Activated naive CD8-positive, alpha-beta T cell (primary cell): Measurements from ENCODE around the gene ING3.

Experiments
- H3K27ac Mint-ChIP-seq: one replicate; pipeline ENCODE4 v1.8.0; 2021; ENCODE audit warnings: mixed read lengths
- H3K27me3 Mint-ChIP-seq: one replicate; pipeline ENCODE4 v1.8.0; 2021; ENCODE audit warnings: mixed read lengths
- H3K36me3 Mint-ChIP-seq: one replicate; pipeline ENCODE4 v1.8.0; 2021; ENCODE audit warnings: mixed read lengths
- H3K4me1 Mint-ChIP-seq: one replicate; pipeline ENCODE4 v1.8.0; 2021; ENCODE audit warnings: low read depth, mixed read lengths
- H3K4me3 Mint-ChIP-seq: one replicate; pipeline ENCODE4 v1.8.0; 2021; ENCODE audit warnings: mild to moderate bottlenecking, mixed read lengths
- H3K9me3 Mint-ChIP-seq: one replicate; pipeline ENCODE4 v1.8.0; 2021; ENCODE audit warnings: low read depth, mixed read lengths

ING3 gene

GRCh38 chr7:120991161-120991560 lies 40.6 kb downstream of the ING3 start:
- Mint-ChIP-seq H3K36me3 (no peaks in the 10 kb centered on the region), H3K9me3 (no peaks in the 10 kb centered on the region), H3K27ac (no peak overlapping the region), H3K27me3 (peaks cover 38% of the 10 kb centered on the region), H3K4me1 (peaks cover 23% of the 10 kb centered on the region), H3K4me3 (no peak overlapping the region)

- no peak overlapping the region for H3K4me3 Mint-ChIP-seq
- H3K27ac Mint-ChIP-seq: no peak overlapping the region
- no peaks in the 10 kb centered on the region for H3K9me3 Mint-ChIP-seq
- H3K4me1 Mint-ChIP-seq: peaks cover 27% of the 10 kb centered on the region
- H3K36me3 Mint-ChIP-seq: no peaks in the 10 kb centered on the region
- H3K27me3 Mint-ChIP-seq: peaks cover 34% of the 10 kb centered on the region
Measured at GRCh38 chr7:120991581-120991980, 41.0 kb downstream of the ING3 start.

- H3K36me3 Mint-ChIP-seq: no peaks in the 10 kb centered on the region
- H3K9me3 Mint-ChIP-seq: no peaks in the 10 kb centered on the region
- H3K27me3 Mint-ChIP-seq: peaks cover 30% of the 10 kb centered on the region
- peaks cover 32% of the 10 kb centered on the region for H3K4me1 Mint-ChIP-seq
- no peak overlapping the region for H3K27ac Mint-ChIP-seq
- no peak overlapping the region for H3K4me3 Mint-ChIP-seq
Measured at GRCh38 chr7:120992272-120992964, 41.8 kb downstream of the ING3 start.

GRCh38 chr7:120992965-120993494 lies 42.5 kb downstream of the ING3 start:
- Mint-ChIP-seq H3K4me1 (peaks cover 26% of the 10 kb centered on the region), H3K27ac (no peak overlapping the region), H3K27me3 (peaks cover 25% of the 10 kb centered on the region), H3K4me3 (no peak overlapping the region), H3K36me3 (no peaks in the 10 kb centered on the region), H3K9me3 (no peaks in the 10 kb centered on the region)

GRCh38 chr7:120993553-120994191 lies 43.1 kb downstream of the ING3 start:
- peaks cover 21% of the 10 kb centered on the region for H3K27me3 Mint-ChIP-seq
- no peaks in the 10 kb centered on the region for H3K36me3 Mint-ChIP-seq
- peaks cover 21% of the 10 kb centered on the region for H3K4me1 Mint-ChIP-seq
- H3K4me3 Mint-ChIP-seq: no peak overlapping the region
- no peaks in the 10 kb centered on the region for H3K9me3 Mint-ChIP-seq
- H3K27ac Mint-ChIP-seq: no peak overlapping the region

- no peaks in the 10 kb centered on the region for H3K9me3 Mint-ChIP-seq
- no peaks in the 10 kb centered on the region for H3K36me3 Mint-ChIP-seq
- no peak overlapping the region for H3K4me3 Mint-ChIP-seq
- peaks cover 17% of the 10 kb centered on the region for H3K4me1 Mint-ChIP-seq
- peaks cover 10% of the 10 kb centered on the region for H3K27me3 Mint-ChIP-seq
- no peak overlapping the region for H3K27ac Mint-ChIP-seq
Measured at GRCh38 chr7:120994512-120995410, 44.2 kb downstream of the ING3 start.

- H3K27ac Mint-ChIP-seq: no peak overlapping the region
Measured at GRCh38 chr7:120995654-120996053, 45.1 kb downstream of the ING3 start.

GRCh38 chr7:120996333-120996987 lies 45.9 kb downstream of the ING3 start:
- Mint-ChIP-seq H3K4me3 (peak overlapping the region; percentile 8), H3K4me1 (peaks cover 20% of the 10 kb centered on the region), H3K27me3 (peaks cover 3% of the 10 kb centered on the region), H3K36me3 (no peaks in the 10 kb centered on the region), H3K9me3 (no peaks in the 10 kb centered on the region), H3K27ac (no peak overlapping the region)

More at GRCh38 chr7:120995654-120996053, 45.1 kb downstream of the ING3 start:
- Mint-ChIP-seq H3K36me3 (no peaks in the 10 kb centered on the region), H3K27me3 (peaks cover 6% of the 10 kb centered on the region), H3K4me1 (peaks cover 20% of the 10 kb centered on the region), H3K9me3 (no peaks in the 10 kb centered on the region), H3K4me3 (no peak overlapping the region)

GRCh38 chr7:120996988-120997345 lies 46.4 kb downstream of the ING3 start:
- Mint-ChIP-seq H3K4me1 (peaks cover 20% of the 10 kb centered on the region), H3K36me3 (no peaks in the 10 kb centered on the region), H3K27ac (no peak overlapping the region), H3K27me3 (no peaks in the 10 kb centered on the region), H3K9me3 (no peaks in the 10 kb centered on the region), H3K4me3 (no peak overlapping the region)

GRCh38 chr7:120997882-120998474 lies 47.4 kb downstream of the ING3 start:
- Mint-ChIP-seq H3K9me3 (no peaks in the 10 kb centered on the region), H3K36me3 (no peaks in the 10 kb centered on the region), H3K4me1 (peaks cover 20% of the 10 kb centered on the region), H3K4me3 (no peak overlapping the region), H3K27me3 (no peaks in the 10 kb centered on the region), H3K27ac (no peak overlapping the region)

- Mint-ChIP-seq H3K9me3 (no peaks in the 10 kb centered on the region), H3K4me3 (no peak overlapping the region), H3K27ac (no peak overlapping the region), H3K4me1 (peaks cover 20% of the 10 kb centered on the region), H3K36me3 (no peaks in the 10 kb centered on the region), H3K27me3 (peaks cover 2% of the 10 kb centered on the region)
Measured at GRCh38 chr7:120998520-120998919, 47.9 kb downstream of the ING3 start.

GRCh38 chr7:120998996-120999565 lies 48.5 kb downstream of the ING3 start:
- Mint-ChIP-seq H3K9me3 (no peaks in the 10 kb centered on the region), H3K36me3 (no peaks in the 10 kb centered on the region)

GRCh38 chr7:121000081-121000983 lies 49.8 kb downstream of the ING3 start:
- no peaks in the 10 kb centered on the region for H3K9me3 Mint-ChIP-seq
- H3K4me3 Mint-ChIP-seq: no peak overlapping the region
- H3K36me3 Mint-ChIP-seq: no peaks in the 10 kb centered on the region
- no peak overlapping the region for H3K27ac Mint-ChIP-seq
- H3K4me1 Mint-ChIP-seq: peaks cover 20% of the 10 kb centered on the region
- H3K27me3 Mint-ChIP-seq: peaks cover 5% of the 10 kb centered on the region

More at GRCh38 chr7:120998996-120999565, 48.5 kb downstream of the ING3 start:
- Mint-ChIP-seq H3K27me3 (peaks cover 4% of the 10 kb centered on the region), H3K4me1 (peaks cover 20% of the 10 kb centered on the region), H3K27ac (no peak overlapping the region), H3K4me3 (no peak overlapping the region)
